Raji (cell line): Measurements from ENCODE around the gene PACSIN1.

ENCODE experiments used
- POLR2A ChIP-seq: IDR thresholded peaks from 2 replicates; pipeline ENCODE4 v1.6.1; 2011; ENCODE audit warnings: low read depth, low read length, control low read depth; ENCODE audit not compliant: insufficient read depth

PACSIN1 gene, protein sequence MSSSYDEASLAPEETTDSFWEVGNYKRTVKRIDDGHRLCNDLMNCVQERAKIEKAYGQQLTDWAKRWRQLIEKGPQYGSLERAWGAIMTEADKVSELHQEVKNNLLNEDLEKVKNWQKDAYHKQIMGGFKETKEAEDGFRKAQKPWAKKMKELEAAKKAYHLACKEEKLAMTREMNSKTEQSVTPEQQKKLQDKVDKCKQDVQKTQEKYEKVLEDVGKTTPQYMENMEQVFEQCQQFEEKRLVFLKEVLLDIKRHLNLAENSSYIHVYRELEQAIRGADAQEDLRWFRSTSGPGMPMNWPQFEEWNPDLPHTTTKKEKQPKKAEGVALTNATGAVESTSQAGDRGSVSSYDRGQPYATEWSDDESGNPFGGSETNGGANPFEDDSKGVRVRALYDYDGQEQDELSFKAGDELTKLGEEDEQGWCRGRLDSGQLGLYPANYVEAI

DNA sequence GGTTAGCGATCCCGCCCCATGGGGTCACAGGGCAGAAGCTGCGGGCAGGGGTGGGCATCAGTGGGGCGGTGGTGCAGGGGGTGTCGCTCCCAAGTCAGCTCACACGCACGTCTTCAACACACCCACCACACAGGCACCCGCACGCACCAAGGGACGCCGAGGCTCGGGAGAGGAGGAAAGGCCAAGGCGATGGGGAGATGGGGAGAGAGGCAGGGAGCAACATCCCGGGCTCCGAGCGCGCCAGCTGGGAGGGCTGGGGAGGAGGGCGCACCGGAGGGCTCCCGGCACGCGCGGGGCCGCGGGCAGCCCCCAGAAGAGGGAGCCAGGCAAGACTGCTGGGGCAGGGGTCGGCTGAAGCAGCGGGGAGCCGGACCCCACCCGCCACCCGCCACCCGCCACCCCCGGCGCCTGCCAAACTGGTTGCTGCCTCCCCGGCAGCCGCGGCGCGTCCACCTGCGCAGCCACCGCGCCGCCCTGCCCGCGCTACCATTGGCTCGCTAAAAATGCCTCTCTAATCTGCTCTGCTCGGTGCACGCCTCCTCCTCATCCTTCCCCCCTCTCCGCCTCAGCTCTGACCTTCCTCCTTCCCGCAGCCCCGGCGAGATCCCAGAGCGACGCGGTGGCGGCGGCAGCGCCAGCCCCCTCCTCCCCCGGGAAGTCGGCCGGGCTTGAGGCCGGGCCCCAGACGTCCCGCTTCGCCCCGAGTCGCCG lies at the start of gene PACSIN1:
PACSIN1 (plus strand) TSS at position 546 of the 711 bp plus-strand sequence. CDS start 60,230 bp downstream, outside the sequence.
- no peak for TF ChIP-seq POLR2A

DNA sequence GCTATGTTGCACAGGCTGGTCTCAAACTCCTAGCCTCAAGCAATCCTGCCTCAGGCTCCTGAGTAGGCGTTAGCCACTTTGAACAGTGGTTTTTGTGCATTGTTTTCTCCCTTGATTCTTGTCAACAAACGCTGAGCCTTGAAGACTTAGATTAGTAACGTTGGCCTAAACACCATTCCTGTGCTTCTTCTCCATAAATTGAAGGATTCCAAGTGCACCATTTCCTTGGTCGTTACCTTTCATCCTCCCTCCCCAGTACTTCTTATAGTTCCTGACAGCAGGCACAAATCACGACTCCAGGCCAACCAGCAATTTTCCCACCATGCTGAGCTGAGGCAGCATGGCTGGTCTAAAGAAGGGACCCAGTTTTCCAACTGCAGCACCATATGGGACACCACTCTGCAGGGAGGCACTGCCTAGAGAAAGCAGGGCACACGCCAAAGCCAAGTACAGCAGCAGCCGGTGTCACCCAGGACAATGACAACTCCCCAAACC lies 49.0 kb upstream of the PACSIN1 start:
- no peak for TF ChIP-seq POLR2A

DNA sequence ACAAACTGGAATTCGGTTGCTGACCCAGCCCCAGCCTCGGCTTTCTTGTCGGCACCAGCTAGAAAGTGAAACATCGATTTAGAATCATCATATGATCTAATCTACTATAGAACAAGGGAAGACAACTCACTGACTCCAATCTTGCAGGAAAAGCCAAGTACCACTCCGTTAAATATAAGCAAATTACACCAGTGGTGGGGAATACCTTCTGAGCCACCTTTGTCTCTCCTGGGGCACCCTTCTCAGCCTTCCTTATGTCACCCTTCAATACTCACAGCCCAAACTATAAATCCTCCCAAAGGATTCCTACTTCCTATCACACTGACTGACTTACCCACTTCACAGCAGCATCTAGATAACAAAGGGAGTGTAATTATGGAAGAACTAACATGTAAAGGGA lies 47.5 kb upstream of the PACSIN1 start:
- TF ChIP-seq POLR2A, result no peak

DNA sequence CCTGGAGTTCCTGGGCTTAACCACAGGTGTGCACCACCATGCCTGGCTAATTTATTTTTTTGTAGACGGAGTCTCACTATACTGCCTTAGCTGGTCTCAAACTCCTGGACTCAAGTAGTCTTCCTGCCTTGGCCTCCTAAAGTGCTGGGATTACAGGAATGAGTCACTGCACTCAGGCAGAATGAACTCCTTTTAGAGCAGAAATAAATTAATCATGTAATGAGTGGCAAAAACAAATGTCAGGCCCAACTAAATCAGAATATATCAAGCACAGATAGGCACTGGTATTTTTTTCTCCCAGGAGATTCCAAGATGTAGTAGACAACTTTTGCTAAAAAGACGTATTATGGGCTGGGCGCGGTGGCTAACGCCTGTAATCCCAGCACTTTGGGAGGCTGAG lies 42.6 kb upstream of the PACSIN1 start:
- TF ChIP-seq POLR2A, result no peak

DNA sequence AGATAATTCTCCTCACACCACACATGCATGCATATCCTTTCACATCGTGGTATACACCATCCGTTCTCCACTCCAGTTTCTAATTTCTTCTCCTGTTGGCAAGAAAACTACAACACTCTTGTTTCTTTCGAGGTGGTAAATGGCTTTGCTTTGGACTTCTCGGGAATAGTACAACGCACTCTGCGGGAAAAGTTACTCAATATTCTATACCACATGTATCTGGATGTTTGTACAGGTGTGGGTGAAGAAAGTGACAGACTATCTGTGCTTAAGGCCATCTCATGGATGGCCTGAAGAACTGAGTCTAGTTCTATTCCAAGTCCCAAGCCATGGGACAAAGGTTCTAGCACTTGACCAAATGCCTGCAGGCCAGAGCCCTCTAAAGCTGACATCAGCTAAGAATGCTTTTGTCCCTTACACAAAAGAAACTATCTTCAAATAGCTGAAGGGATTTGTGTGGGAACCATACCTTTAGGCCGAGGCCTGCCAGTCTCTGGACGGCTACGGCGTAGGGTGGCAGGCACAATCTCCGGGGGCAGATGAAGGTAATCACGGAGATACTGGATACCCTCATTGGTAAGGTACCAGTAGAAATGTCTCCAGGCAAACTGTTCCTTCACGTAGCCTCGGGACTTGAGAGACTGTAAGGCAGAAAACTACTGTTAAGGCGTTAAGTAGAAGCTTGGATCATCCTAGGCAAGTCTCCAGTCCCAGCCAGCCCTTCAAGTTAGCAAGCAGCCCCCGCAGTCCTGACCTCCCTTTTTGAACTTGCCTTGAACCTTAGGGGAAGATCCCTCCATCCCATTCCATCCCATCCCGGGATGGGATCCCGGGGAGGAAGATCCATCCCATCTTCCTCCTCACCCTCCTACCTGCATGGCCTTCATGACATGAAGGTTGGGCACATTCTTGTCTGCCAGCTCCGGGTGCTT lies 41.4 kb upstream of the PACSIN1 start:
- no peak for TF ChIP-seq POLR2A

DNA sequence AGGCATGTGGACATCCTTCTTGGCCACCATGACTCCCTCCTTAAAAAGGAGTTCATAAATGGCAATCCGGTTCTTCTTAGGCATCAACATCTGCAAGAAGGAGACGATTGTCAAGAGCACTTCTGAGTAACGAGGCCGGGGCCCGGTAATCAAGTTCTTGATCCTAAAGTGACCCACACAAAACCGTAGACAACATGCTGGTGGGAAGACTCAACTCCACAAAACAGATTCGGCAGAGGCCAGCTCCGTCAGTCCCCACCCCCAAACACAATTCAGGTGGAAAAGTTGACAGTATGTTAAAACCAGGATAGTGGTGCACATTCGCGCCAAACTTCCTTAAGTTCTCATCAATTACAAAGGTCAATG lies 40.8 kb upstream of the PACSIN1 start:
- no peak for TF ChIP-seq POLR2A

DNA sequence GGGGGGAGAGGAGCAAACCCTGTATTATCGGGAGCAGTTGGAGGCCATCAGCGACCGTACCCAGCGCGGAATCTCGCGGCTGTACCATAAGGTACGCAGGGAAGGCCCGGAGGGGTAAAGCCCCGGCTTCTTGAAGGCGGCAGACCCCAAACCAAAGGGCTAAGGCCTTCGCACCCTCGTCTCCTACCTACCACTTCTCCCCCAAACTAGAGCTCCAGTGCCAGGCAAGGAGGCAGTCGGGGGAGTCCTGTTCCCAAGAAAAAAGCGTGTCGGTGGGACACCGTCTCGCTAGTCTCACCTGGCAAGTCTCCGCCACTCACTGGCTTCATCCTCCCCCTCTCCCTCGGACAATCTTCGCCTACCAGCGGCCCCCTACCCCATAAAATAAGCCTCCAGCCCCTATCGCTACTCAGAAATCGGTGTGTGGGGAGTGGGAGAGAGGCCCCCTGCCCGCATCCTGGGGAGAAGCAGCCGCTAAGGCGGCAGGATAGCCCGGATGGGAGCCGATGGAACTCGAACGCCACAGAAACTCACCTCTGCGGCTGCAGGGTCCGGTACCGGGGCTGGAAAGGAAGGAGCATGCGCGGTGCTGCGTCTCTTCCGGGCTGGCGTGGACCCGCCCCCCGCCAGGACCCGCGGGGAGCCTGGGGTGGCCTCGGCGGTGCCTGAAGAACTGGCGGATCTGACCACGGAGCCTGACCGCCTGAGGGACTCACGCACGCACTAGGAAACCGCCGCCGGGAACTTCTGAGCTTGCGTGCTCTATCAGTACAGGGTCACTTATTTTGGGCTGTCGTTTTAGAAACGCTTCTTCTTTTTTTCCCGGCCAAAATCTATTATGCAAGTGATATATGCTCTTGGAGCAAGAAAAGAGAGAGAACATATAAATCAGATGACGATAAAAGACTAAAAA lies 40.1 kb upstream of the PACSIN1 start, which contains the start of gene RPS10:
RPS10 (minus strand) TSS at position 572 of the 913 bp plus-strand sequence. CDS start 848 bp downstream, outside the sequence.
- peak; percentile 96 for TF ChIP-seq POLR2A

DNA sequence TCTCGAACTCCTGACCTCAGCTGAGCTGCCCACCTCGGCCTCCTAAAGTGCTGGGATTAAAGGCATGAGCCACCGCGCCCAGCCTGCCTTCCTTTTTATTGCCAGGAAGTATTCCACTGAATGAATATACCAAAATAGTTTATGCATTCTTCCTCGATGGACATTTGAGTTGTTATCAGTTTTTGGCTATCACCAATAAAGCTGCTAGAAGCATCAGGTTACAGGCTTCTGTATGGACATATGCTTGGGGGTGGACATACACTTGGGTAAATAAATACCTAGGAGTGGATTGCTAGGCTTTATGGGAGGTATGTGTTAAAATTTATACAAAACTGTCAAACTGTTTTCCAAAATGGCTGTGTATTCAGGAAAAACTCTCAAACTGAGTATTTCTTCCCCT lies 30.0 kb upstream of the PACSIN1 start:
- no peak for TF ChIP-seq POLR2A

DNA sequence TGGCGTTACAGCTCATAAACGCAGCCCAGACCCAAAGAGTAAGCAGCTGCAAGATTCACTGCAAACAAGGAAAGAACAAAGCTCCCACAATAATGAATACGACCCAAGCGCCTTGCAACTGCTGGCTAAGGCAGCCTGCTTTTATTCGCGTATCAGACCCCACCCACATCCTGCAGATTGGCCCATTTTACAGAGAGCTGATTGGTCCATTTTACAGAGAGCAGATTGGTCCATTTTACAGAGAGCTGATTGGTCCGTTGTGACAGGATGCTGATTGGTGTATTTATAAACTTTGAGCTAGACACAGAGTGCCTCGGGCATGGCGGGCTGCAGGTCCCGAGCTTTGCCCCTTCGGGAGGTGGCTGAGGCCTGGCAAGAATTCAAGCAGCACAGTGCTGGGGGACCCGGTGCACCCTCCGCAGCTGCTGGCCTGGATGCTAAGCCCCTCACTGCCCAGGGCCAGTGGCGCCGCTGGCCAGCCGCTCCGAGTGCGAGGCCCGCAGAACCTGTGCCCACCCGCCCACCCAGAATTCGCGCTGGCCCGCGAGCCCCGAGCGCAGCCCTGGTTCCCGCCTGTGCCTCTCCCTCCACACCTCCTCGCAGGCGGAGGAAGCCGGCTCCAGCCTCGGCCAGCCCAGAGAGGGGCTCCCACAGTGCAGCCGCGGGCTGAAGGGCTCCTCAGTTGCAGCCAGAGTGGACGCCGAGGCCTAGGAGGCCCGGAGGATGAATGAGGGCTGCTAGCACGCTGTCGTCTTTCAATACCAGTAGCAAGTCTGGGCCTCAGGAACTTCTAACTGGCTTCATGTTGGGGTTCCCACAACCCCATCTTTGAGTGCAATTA lies 28.9 kb upstream of the PACSIN1 start:
- TF ChIP-seq POLR2A, result no peak

DNA sequence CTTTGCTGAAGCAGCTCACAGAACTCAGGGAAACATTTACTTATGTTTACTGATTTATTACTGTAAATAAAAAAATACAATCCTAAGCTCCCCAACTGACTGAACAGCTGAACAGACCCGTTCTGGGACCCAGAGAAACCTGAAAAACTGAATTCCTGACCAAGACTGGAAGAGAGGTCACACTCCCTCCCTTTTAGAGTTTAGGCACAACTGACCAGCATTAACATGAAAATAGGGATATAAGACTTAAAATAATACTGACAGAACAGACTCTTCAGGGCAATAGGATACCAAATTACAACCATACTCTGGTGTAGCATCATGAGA lies 28.3 kb upstream of the PACSIN1 start:
- no peak for TF ChIP-seq POLR2A

DNA sequence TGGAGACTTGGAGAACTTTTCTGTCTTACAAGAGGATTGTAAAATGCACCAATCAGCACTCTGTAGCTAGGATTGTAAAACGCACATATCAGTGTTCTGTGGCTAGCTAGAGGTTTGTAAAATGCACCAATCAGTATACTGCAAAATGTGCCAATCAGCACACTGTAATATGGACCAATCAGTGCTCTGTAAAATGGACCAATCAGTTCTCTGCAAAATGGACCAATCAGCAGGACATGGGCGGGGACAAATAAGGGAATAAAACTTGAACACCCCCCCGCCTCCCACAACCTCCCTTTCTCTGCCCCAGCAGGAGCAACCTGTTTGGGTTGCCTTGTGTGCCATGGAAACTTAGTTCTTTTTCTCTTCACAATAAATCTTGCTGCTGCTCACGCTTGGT lies 27.2 kb upstream of the PACSIN1 start:
- TF ChIP-seq POLR2A, result no peak

DNA sequence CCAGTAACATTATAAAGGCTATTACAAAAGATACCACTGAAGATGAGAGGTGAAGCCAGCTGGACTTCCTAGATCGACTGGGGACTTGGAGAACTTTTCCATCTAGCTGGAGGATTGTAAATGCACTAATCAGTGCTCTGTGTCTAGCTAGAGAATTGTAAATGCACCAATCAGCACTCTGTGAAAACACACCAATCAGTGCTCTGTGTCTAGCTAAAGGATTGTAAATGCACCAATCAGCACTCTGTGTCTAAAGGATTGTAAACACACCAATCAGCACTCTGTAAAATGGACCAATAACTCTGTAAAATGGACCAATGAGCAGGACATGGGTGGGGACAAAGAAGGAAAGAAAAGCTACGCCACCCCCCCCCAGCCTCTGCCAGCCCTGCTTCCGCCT lies 26.4 kb upstream of the PACSIN1 start:
- TF ChIP-seq POLR2A, result no peak

DNA sequence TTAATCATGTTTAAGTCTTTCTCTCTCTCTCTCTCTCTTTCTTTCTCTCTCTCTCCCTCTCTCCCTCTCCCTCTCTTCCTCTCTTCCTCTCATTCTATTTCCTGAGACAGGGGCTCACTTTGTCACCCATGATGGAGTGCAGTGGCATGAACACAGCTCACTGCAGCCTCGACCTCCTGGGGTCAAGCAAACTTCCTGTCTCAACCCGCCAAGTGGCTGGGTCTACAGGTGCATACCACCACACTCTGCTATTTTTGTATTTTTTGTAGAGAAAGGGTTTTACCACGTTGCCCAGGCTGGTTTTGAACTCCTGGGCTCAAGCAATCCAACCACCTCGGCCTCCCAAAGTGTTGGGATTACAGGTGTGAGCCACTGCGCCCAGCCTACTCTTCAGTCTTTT lies 24.4 kb upstream of the PACSIN1 start:
- TF ChIP-seq POLR2A, result no peak
